SK-N-SH (cell line): Measurements from ENCODE around the gene ASB3. TPM values are rescaled to one million over a fixed set of nuclear protein-coding genes. Genes with fewer than 3 reads are reported as not detected.

ENCODE experiments used
- CTCF ChIA-PET: fragments of 300-600, 350-600 bp; formaldehyde crosslinking; extraction: SDS; loops from one replicate; lab custom pipeline; 2021; lab: Yijun Ruan, JAX
- POLR2A ChIA-PET: fragments of 350-600 bp; sonication (Branson Sonifier 250); formaldehyde crosslinking; extraction: SDS; loops from one replicate; lab custom pipeline; 2020; ENCODE audit warnings: antibody characterized with exemption, inconsistent platforms; lab: Yijun Ruan, JAX
- DNase-seq: peaks from one replicate; pipeline ENCODE4 v3.0.0; 2012
- H2AFZ ChIP-seq: fragments of 200-600 bp; sonication (generic); 2 replicates; pipeline ENCODE4 v1.8.1; 2016; ENCODE audit warnings: antibody characterized with exemption, mild to moderate bottlenecking, low read depth
- H3F3A ChIP-seq: fragments of 200-600 bp; sonication (generic); replicated peaks from 2 replicates; pipeline ENCODE3; 2016; ENCODE audit warnings: antibody characterized with exemption, mild to moderate bottlenecking; ENCODE audit not compliant: insufficient read depth
- H3K27ac ChIP-seq, 2 experiments: fragments of 200-500 bp in 1 of 2; fragments of 200-600 bp in 1 of 2; sonication (Bioruptor generic) in 1 of 2; sonication (generic), shearing (Covaris generic) in 1 of 2; 2 replicates each; pipeline versions ENCODE4 v1.5.1 to v1.6.1; 2014 to 2016; ENCODE audit warnings: low read depth in 2 of 2, inconsistent platforms in 1 of 2, low read length in 1 of 2, mild to moderate bottlenecking in 1 of 2, mixed read lengths in 1 of 2
- H3K27me3 ChIP-seq: fragments of 200-600 bp; sonication (generic), shearing (Covaris generic); 2 replicates; pipeline ENCODE4 v1.6.1; 2016; ENCODE audit warnings: mixed run types; ENCODE audit not compliant: insufficient read depth
- H3K36me3 ChIP-seq, 2 experiments: fragments of 200-500 bp in 1 of 2; fragments of 200-600 bp in 1 of 2; sonication (Bioruptor generic) in 1 of 2; sonication (generic) in 1 of 2; replicated peaks in 1 of 2; 2 replicates each; pipeline versions ENCODE3 to v1.5.1; 2014 to 2016; ENCODE audit warnings: low read length in 1 of 2, mild to moderate bottlenecking in 1 of 2; ENCODE audit not compliant: insufficient read depth in 2 of 2, control insufficient read depth in 1 of 2
- H3K4me1 ChIP-seq, 2 experiments: fragments of 200-500 bp in 1 of 2; fragments of 200-600 bp in 1 of 2; sonication (Bioruptor generic) in 1 of 2; sonication (generic), shearing (Covaris generic) in 1 of 2; 2 replicates each; pipeline versions ENCODE4 v1.5.1 to v1.6.1; 2014 to 2016; ENCODE audit warnings: low read depth in 1 of 2, low read length in 1 of 2, mixed run types in 1 of 2; ENCODE audit not compliant: insufficient read depth in 2 of 2, control insufficient read depth in 1 of 2
- H3K4me2 ChIP-seq: fragments of 200-600 bp; sonication (generic), shearing (Covaris generic); 2 replicates; pipeline ENCODE4 v1.6.1; 2017; ENCODE audit warnings: mixed run types
- H3K4me3 ChIP-seq, 2 experiments: fragments of 200-500 bp in 1 of 2; fragments of 200-600 bp in 1 of 2; sonication (Bioruptor generic) in 1 of 2; sonication (generic), shearing (Covaris generic) in 1 of 2; 2 replicates each; pipeline versions ENCODE4 v1.5.1 to v1.8.1; 2014 to 2016; ENCODE audit warnings: low read depth in 2 of 2, inconsistent platforms in 1 of 2, low read length in 1 of 2, mild to moderate bottlenecking in 1 of 2, mixed read lengths in 1 of 2, moderate library complexity in 1 of 2
- H3K79me2 ChIP-seq: fragments of 200-600 bp; sonication (generic); 2 replicates; pipeline ENCODE4 v1.8.1; 2017; ENCODE audit warnings: mild to moderate bottlenecking; ENCODE audit not compliant: insufficient read depth
- H3K9ac ChIP-seq: fragments of 200-600 bp; sonication (generic); 2 replicates; pipeline ENCODE4 v1.6.1; 2017; ENCODE audit warnings: mixed run types
- H3K9me2 ChIP-seq: fragments of 200-600 bp; sonication (generic); 2 replicates; pipeline ENCODE4 v1.6.1; 2017; ENCODE audit warnings: mixed run types
- H3K9me3 ChIP-seq: fragments of 200-600 bp; sonication (generic); 2 replicates; pipeline ENCODE4 v1.6.1; 2017; ENCODE audit warnings: mixed run types, mild to moderate bottlenecking, moderate library complexity
- H4K20me1 ChIP-seq: fragments of 200-600 bp; sonication (generic); 2 replicates; pipeline ENCODE4 v1.6.1; 2017; ENCODE audit warnings: mild to moderate bottlenecking, mixed run types; ENCODE audit not compliant: insufficient read depth
- CHD2 ChIP-seq: fragments of 150-350 bp; IDR thresholded peaks from 2 replicates; pipeline ENCODE4 v1.6.1; 2018; ENCODE audit warnings: low read length; ENCODE audit not compliant: partially characterized antibody
- GATA2 ChIP-seq: sonication (generic); formaldehyde crosslinking; IDR thresholded peaks from 2 replicates; pipeline ENCODE4 v1.5.0; 2020; ENCODE audit warnings: mild to moderate bottlenecking, missing genetic modification reagents
- NFIC ChIP-seq: IDR thresholded peaks from 2 replicates; pipeline ENCODE4 v1.4.0; 2012; ENCODE audit warnings: borderline replicate concordance
- REST ChIP-seq: IDR thresholded peaks from 2 replicates; pipeline ENCODE4 v1.6.1; 2012; ENCODE audit warnings: mild to moderate bottlenecking, low read depth, low read length, moderate library complexity
- RFX5 ChIP-seq: IDR thresholded peaks from 2 replicates; pipeline ENCODE4 v1.6.1; 2012; ENCODE audit warnings: mild to moderate bottlenecking, improper control_type of control experiment, low read length
- SIN3A ChIP-seq: IDR thresholded peaks from 2 replicates; pipeline ENCODE4 v1.6.1; 2012; ENCODE audit warnings: low read depth, mild to moderate bottlenecking, low read length, moderate library complexity, borderline replicate concordance
- USF1 ChIP-seq: IDR thresholded peaks from 2 replicates; pipeline ENCODE4 v1.4.0; 2012; ENCODE audit warnings: low read depth, borderline replicate concordance
- WGBS: methylation state at CpG from one replicate; pipeline ENCODE4 v1.1.6; 2017; ENCODE audit warnings: low lambda C conversion rate; 5-methylcytosine and 5-hydroxymethylcytosine counted together
- polyA plus RNA-seq, 3 experiments: library from polyadenylated mRNA; depleted of rRNA; stranded (reverse); fragments of >200 nt; gene quantifications; 2 replicates each; pipeline ENCODE4 v1.2.3, GENCODE V29; 2012

ASB3 gene
- polyA plus RNA-seq, 1 of the 3 experiments (the other 2 are of a cell fraction), result 16.2 TPM

GRCh38 chr2:53635694-53636093 lies 151.1 kb downstream of the ASB3 start:
- CTCF ChIA-PET, result no interaction called here
- Histone ChIP-seq H3K79me2 (no peaks in the 10 kb centered on the region), H3K36me3 (no peaks in the 10 kb centered on the region), H3K9me2 (no peaks in the 10 kb centered on the region), H3K9me3 (no peaks in the 10 kb centered on the region), H3K4me1 (no peaks in the 10 kb centered on the region; a peak in 1 of 4 replicates), H3K4me3 (no peak overlapping the region), H3K4me2 (no peak overlapping the region), H4K20me1 (no peaks in the 10 kb centered on the region)
- TF ChIP-seq RFX5, result no peak
- TF ChIP-seq, all 33 proteins: peak for 0
- no peak for DNase-seq
- POLR2A ChIA-PET, result no interaction called here
- 33% methylated on average over 3 of the region's 3 CpGs for WGBS
- H3F3A ChIP-seq, result no peaks in the 10 kb centered on the region
- no peaks in the 10 kb centered on the region for H3K27me3 ChIP-seq
- no peak overlapping the region for H3K27ac ChIP-seq
- no peak overlapping the region for H3K9ac ChIP-seq
- no peak overlapping the region for H2AFZ ChIP-seq

- H3K27ac ChIP-seq, result no peak overlapping the region
- H3K9ac ChIP-seq, result no peak overlapping the region
- H3K4me3 ChIP-seq, result no peak overlapping the region
- no peaks in the 10 kb centered on the region for H4K20me1 ChIP-seq
- no peaks in the 10 kb centered on the region for H3K27me3 ChIP-seq
- CTCF ChIA-PET, result no interaction called here
- H3K9me2 ChIP-seq, result no peaks in the 10 kb centered on the region
- no peaks in the 10 kb centered on the region; a peak in 1 of 4 replicates for H3K4me1 ChIP-seq
- no peaks in the 10 kb centered on the region for H3K79me2 ChIP-seq
- no peak overlapping the region for H3K4me2 ChIP-seq
- POLR2A ChIA-PET, result no interaction called here
- H3K9me3 ChIP-seq, result no peaks in the 10 kb centered on the region
- H2AFZ ChIP-seq, result no peak overlapping the region
- H3K36me3 ChIP-seq, result no peaks in the 10 kb centered on the region
- H3F3A ChIP-seq, result no peaks in the 10 kb centered on the region
- no CpG with 5 or more reads among the region's 1 CpG for WGBS
- TF ChIP-seq SIN3A, result no peak
- no peak for TF ChIP-seq CHD2
- no peak for TF ChIP-seq REST
- TF ChIP-seq NFIC, result no peak
- no peak for TF ChIP-seq GATA2 (CRISPR knock-in tag)
- DNase-seq, result peak; percentile 7
These were observed 153.3 kb downstream of the ASB3 start for GRCh38 chr2:53633441-53633840.

GRCh38 chr2:53632714-53633113 lies 154.0 kb downstream of the ASB3 start:
- no peak overlapping the region for H3K4me2 ChIP-seq
- no peak for DNase-seq
- no peaks in the 10 kb centered on the region for H3K79me2 ChIP-seq
- no peak for TF ChIP-seq USF1
- ChIA-PET CTCF (no interaction called here), POLR2A (no interaction called here)
- H2AFZ ChIP-seq, result no peak overlapping the region
- no peaks in the 10 kb centered on the region; a peak in 1 of 4 replicates for H3K4me1 ChIP-seq
- no peaks in the 10 kb centered on the region for H3F3A ChIP-seq
- H3K27me3 ChIP-seq, result no peaks in the 10 kb centered on the region
- no peaks in the 10 kb centered on the region for H3K36me3 ChIP-seq
- no peak overlapping the region for H3K27ac ChIP-seq
- no peaks in the 10 kb centered on the region for H3K9me3 ChIP-seq
- H4K20me1 ChIP-seq, result no peaks in the 10 kb centered on the region
- no peaks in the 10 kb centered on the region for H3K9me2 ChIP-seq
- H3K9ac ChIP-seq, result no peak overlapping the region
- no peak overlapping the region for H3K4me3 ChIP-seq
- WGBS, result 5% methylated on average over 1 of the region's 1 CpG
